ENCODE data around the gene COQ10A.

DNA sequence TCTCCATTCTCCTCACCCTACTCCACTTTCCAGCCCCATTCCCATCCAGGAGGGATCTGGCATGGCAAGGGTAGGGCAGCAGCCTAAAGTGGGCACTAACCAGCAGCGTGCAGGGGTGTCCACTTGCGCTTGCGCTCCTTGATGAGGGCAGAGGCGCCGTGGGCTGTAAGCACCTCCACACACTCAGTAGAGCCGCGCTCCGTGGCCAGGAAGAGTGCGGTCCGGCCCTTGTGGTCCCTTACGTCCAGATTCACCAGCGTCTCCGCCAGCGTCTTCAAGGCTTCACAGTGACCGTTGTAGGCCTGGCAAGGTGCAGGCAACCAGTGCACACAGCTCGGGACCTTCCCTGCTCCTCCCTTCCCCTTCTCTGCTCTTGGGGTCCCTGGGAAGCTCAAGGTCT lies 18.8 kb upstream of the COQ10A start:
- no peak for TF ChIP-seq RAD21 (IDR thresholded peaks at IDR 0.05; ENCODE audit: low read depth)
- no peak for TF ChIP-seq YY1 (IDR thresholded peaks at IDR 0.05; ENCODE audit: low read depth)
- no peak for TF ChIP-seq TAF1 (IDR thresholded peaks at IDR 0.05; ENCODE audit: low read depth)
- no peak for TF ChIP-seq EP300 (IDR thresholded peaks at IDR 0.05; ENCODE audit: borderline replicate concordance)
- TF ChIP-seq EGR1 (IDR thresholded peaks at IDR 0.05), result no peak
- no peak for TF ChIP-seq CEBPB (IDR thresholded peaks at IDR 0.05)

Measured in Ishikawa (cell line).